ENCODE results near the gene PKHD1. TPM values are rescaled to one million over a fixed set of nuclear protein-coding genes. Genes with fewer than 3 reads are reported as not detected.

PKHD1 gene
- total and polyA plus RNA-seq, 2 donors (not counting 1 experiment from before 2014, with no cell fraction given): not detected

- no peak overlapping the region for H3K27ac Mint-ChIP-seq
- no peaks in the 10 kb centered on the region for H4K20me1 ChIP-seq (ENCODE audit: control insufficient read depth, insufficient read depth, low read length, poor library complexity, severe bottlenecking)
- intact Hi-C loops (cut with micrococcal nuclease): no loop called here
Measured at GRCh38 chr6:52024451-52025068, 62.9 kb downstream of the PKHD1 start.

More at GRCh38 chr6:52024451-52025068, 62.9 kb downstream of the PKHD1 start:
- Histone ChIP-seq H3K36me3 (replicated peaks in 1 of 2; ENCODE audit: control extremely low read depth in 1 of 2, control insufficient read depth in 1 of 2, extremely low read depth in 1 of 2, insufficient read depth in 2 of 2, low read length in 1 of 2) (no peaks in the 10 kb centered on the region), H3K4me2 (replicated peaks; ENCODE audit: low read depth, low read length, poor library complexity, severe bottlenecking) (no peak overlapping the region), H3K4me3 (ENCODE audit: control extremely low read depth in 1 of 5, extremely low read depth in 1 of 5, insufficient read depth in 1 of 5, low read depth in 2 of 5, low read length in 4 of 5) (no peak overlapping the region), H3K4me1 (ENCODE audit: control insufficient read depth in 2 of 2, insufficient read depth in 2 of 2, low read length in 2 of 2) (no peaks in the 10 kb centered on the region), H2AFZ (ENCODE audit: insufficient read depth, low read depth, low read length, poor library complexity, severe bottlenecking) (no peak overlapping the region), H3K79me2 (ENCODE audit: control insufficient read depth, insufficient read depth, low read length) (no peaks in the 10 kb centered on the region), H3K27ac (ENCODE audit: low read length in 2 of 2) (no peak overlapping the region), H3K9ac (ENCODE audit: low read length) (no peak overlapping the region), H3K9me3 (ENCODE audit: control extremely low read depth in 1 of 3, control insufficient read depth in 2 of 3, insufficient read depth in 1 of 3, low read length in 2 of 3) (no peaks in the 10 kb centered on the region), H3K27me3 (replicated peaks in 1 of 4; ENCODE audit: control extremely low read depth in 1 of 4, control insufficient read depth in 3 of 4, insufficient read depth in 4 of 4, low read length in 3 of 4) (no peaks in the 10 kb centered on the region)
- Mint-ChIP-seq H3K27me3 (peaks cover 3% of the 10 kb centered on the region), H3K4me1 (no peaks in the 10 kb centered on the region), H3K9me3 (ENCODE audit: insufficient read depth) (no peaks in the 10 kb centered on the region), H3K4me3 (no peak overlapping the region)
- CTCF ChIA-PET: interaction anchor here (1.3 to 6.3 kb wide), 4 partner anchors 12 to 1207 kb away, joined by 5 to 38 read pairs (median 17); partner anchors contain the start of gene TFAP2B
- TF ChIP-seq CTCF (IDR thresholded peaks at IDR 0.05) (no peak), EZH2 (IDR thresholded peaks at IDR 0.05; ENCODE audit: borderline replicate concordance, insufficient read depth, low read depth, low read length, poor library complexity, severe bottlenecking) (no peak)
- ATAC-seq (ENCODE audit: low read depth): no peak
- DNase-seq: no peak
- 82% methylated on average over 7 of the region's 12 CpGs for WGBS (ENCODE audit: insufficient coverage)
- POLR2A ChIA-PET: no interaction called here

Measured in B cell (primary cell).